Esophagus mucosa (tissue), 1 donor: ENCODE data around the gene FMNL2. TPM values are rescaled to one million over a fixed set of nuclear protein-coding genes. Genes with fewer than 3 reads are reported as not detected.

ENCODE experiments used
- ATAC-seq: fragments of 200-7000 bp; cut with Tn5 transposase; one replicate; pipeline ENCODE4 v1.9.1; 2020
- total RNA-seq: library from RNA; stranded (reverse); gene quantifications from one replicate; pipeline ENCODE4 v1.2.4, GENCODE V29; 2023
- donor health status: DM: yes; HTN: yes; CAD: no.

FMNL2 gene
- total RNA-seq, 1 donor from 2014 or later = 12.4 TPM

- no peak for ATAC-seq
These were observed 4.7 kb downstream of the FMNL2 start for GRCh38 chr2:152339556-152340286.

- ATAC-seq = peak; percentile 59
These were observed 7.5 kb downstream of the FMNL2 start for GRCh38 chr2:152342259-152343046.

GRCh38 chr2:152343426-152343825 is 8.5 kb downstream of the FMNL2 start:
- ATAC-seq = no peak

- ATAC-seq = no peak
These were observed 9.7 kb downstream of the FMNL2 start for GRCh38 chr2:152344579-152345195.

GRCh38 chr2:152347076-152347475 is 12.1 kb downstream of the FMNL2 start:
- ATAC-seq = no peak

- ATAC-seq = no peak
These were observed 13.4 kb downstream of the FMNL2 start for GRCh38 chr2:152348388-152348787.

- ATAC-seq = no peak
These were observed 14.4 kb downstream of the FMNL2 start for GRCh38 chr2:152349416-152349815.

- ATAC-seq = no peak
These were observed 15.2 kb downstream of the FMNL2 start for GRCh38 chr2:152350155-152350679.

GRCh38 chr2:152352616-152353015 is 17.6 kb downstream of the FMNL2 start:
- ATAC-seq = no peak

- ATAC-seq = no peak
These were observed 18.4 kb downstream of the FMNL2 start for GRCh38 chr2:152353364-152353763.

GRCh38 chr2:152354069-152354755 is 19.2 kb downstream of the FMNL2 start:
- ATAC-seq = no peak

GRCh38 chr2:152354909-152355308 is 19.9 kb downstream of the FMNL2 start:
- peak; percentile 77 for ATAC-seq

- peak; percentile 28 for ATAC-seq
These were observed 20.4 kb downstream of the FMNL2 start for GRCh38 chr2:152355409-152355831.

- no peak for ATAC-seq
These were observed 24.8 kb downstream of the FMNL2 start for GRCh38 chr2:152359573-152360363.

GRCh38 chr2:152363936-152364335 is 29.0 kb downstream of the FMNL2 start:
- no peak for ATAC-seq

- ATAC-seq = peak; percentile 55
These were observed 32.8 kb downstream of the FMNL2 start for GRCh38 chr2:152367547-152368390.

GRCh38 chr2:152369176-152369860 is 34.3 kb downstream of the FMNL2 start:
- ATAC-seq = no peak

GRCh38 chr2:152370783-152371182 is 35.8 kb downstream of the FMNL2 start:
- ATAC-seq = no peak

GRCh38 chr2:152372438-152372984 is 37.5 kb downstream of the FMNL2 start:
- no peak for ATAC-seq

- no peak for ATAC-seq
These were observed 40.2 kb downstream of the FMNL2 start for GRCh38 chr2:152375174-152375573.
